Parietal lobe (tissue), 1 donor: ENCODE measurements around the gene INPP1. TPM values are rescaled to one million over a fixed set of nuclear protein-coding genes. Genes with fewer than 3 reads are reported as not detected.

Experiments used
- total RNA-seq: library from RNA; depleted of rRNA; stranded (reverse); fragments of >200 nt; gene quantifications from one replicate; pipeline ENCODE4 v1.2.3, GENCODE V29; 2014

The INPP1 gene, protein sequence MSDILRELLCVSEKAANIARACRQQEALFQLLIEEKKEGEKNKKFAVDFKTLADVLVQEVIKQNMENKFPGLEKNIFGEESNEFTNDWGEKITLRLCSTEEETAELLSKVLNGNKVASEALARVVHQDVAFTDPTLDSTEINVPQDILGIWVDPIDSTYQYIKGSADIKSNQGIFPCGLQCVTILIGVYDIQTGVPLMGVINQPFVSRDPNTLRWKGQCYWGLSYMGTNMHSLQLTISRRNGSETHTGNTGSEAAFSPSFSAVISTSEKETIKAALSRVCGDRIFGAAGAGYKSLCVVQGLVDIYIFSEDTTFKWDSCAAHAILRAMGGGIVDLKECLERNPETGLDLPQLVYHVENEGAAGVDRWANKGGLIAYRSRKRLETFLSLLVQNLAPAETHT
- total RNA-seq: 24.1 TPM

DNA sequence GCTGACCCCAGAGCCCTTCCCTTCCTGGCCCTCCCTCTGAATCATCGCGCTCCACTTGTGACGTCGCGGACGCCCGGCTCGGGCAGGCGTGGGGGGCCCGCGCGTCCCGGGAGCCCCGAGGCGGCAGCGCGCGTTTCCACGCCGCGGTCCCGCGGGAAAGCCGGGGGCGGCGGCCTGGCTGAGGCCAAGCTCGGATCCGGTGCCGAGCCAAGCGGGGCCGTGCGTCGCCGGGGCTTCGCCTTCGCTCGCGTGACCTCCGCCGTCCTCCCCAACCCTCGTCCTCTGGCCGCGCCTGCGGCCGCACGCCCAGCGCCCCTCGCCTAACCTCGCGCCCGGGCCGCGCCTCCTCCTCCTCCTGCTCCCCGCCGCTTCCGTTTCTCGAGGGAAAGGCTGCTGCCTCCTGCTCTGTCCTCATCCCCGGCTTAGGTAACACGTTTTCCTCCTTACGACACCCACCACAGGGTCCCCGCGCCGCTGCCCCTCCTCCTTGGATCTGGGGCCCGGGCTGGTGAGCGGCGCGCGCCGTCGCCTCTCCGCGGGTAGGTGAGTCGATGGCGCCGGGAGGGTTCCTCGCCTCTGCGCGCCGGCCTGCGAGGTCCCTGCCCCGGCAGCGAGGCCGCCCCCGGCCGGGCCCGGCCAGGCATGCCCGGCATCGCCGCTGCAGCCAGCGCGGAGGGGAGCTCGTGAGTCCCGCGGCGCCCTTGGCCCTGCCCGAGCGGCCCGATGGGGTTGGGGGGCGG is at the start of gene INPP1:
TSS of gene INPP1 (plus strand) at position 54 of the 740 bp plus-strand sequence. CDS start 16,514 bp downstream, outside the sequence.

DNA sequence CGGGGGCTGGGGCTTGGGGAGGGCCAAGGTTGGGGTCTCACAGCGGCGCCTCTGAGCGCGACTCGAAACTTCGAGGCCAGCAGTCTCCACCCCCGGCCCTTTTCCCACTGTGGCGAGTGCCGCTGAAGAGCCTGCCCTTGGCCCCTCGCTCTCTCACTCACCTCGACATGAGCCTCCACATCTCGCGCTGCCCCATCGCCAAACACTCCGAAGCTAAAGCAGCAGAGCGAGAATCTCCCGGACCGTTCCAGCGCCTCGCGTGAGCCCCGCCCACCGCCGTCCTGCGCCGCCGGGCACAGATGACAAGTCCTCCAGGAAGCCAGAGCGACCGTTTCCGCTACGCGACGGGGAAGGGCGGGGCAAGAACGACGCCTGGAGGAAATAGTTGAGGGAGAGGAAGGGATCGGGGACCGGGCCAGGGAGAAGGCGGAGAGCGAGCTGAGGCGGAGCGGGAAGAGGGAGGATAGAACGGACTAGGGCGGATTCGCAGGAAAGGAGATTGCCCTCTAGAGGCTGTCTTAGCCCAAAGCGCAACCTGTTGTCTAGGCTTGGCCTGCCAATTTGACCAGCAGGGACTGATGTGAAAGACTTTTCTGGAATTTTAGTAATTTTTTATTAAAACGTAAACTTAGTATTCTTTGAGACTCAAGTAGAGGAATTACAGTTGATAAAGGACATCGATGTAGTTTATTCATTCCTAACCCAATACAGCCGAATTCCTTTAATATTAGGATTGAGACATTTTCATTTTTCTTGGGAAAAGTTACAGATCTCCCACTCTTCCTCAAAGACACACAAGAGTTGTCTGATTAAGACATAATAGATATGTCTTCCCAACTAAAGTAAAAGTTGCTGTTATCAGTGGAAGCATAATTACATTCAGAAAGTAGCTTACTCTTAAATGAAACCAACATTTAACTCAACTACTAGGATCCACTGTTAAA is 23.6 kb upstream of the INPP1 start, which contains the start of gene HIBCH:
TSS of gene HIBCH (minus strand) at position 272 of the 944 bp plus-strand sequence. CDS start at position 196, 76 bp downstream.

DNA sequence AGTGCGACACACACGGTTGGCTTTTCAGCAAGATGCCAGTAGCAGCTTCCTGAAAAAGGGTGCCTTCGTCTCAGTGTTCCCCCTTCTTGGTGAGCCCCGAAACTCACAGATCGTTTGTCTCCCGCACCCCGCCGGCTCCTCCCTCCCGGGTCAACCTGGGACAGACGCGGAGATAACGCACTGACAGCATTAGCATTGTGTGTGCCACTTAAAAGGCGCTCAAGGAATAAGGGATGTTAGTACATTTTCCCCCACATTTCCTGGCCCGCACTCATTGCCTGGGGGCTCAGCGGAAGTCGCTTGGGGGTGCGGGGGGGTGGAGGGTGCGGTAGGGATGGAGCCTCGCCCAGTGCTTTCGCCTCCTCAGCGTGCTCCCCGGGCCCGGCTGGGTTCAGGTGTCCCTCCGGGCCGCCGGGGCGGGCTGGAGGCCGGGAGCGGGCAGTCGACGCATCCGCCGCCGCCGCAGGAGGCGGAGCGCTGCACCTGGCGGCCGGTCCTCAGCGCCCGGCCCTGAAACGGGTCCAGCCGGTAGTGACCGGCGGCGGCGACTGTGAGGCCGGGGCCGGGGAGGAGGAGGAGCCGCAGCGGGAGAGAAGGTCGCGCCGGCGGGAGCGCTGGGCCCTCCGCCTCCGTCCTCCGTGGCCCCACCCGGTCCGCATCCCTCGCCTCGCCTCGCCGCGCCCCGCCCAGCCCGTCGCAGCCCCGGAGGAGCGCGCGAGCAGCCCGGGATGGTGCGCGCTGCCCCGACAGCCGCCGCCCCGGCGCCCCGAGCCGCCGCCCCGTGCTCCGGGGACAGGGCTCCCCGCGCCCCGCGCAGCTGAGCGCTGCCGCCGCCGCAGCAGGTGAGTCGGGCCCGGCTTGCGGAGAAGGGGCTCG is 64.5 kb downstream of the INPP1 start, which contains the start of gene MFSD6:
TSS of gene MFSD6 (plus strand) at position 694 of the 876 bp plus-strand sequence. CDS start 27,675 bp downstream, outside the sequence.

Other genes starting within 250 kb of the INPP1 start
- 41.9 TPM for gene HIBCH, start 23.8 kb upstream of the INPP1 start, total RNA-seq
- 82.6 TPM for gene MFSD6, start 64.8 kb downstream of the INPP1 start, total RNA-seq
- gene NEMP2, start 191.1 kb downstream of the INPP1 start, total RNA-seq: 5.0 TPM